Measurements from ENCODE around the gene ATXN2. TPM values are rescaled to one million over a fixed set of nuclear protein-coding genes. Genes with fewer than 3 reads are reported as not detected.
A peak's percentile ranks its signal among the peaks of the same experiment; 100 is the strongest.
"Not testable (repeated sequence)": the region's sequence is repeated elsewhere in the genome, so short reads cannot be mapped to it uniquely, and the experiment has no call there.

ATXN2 gene, protein sequence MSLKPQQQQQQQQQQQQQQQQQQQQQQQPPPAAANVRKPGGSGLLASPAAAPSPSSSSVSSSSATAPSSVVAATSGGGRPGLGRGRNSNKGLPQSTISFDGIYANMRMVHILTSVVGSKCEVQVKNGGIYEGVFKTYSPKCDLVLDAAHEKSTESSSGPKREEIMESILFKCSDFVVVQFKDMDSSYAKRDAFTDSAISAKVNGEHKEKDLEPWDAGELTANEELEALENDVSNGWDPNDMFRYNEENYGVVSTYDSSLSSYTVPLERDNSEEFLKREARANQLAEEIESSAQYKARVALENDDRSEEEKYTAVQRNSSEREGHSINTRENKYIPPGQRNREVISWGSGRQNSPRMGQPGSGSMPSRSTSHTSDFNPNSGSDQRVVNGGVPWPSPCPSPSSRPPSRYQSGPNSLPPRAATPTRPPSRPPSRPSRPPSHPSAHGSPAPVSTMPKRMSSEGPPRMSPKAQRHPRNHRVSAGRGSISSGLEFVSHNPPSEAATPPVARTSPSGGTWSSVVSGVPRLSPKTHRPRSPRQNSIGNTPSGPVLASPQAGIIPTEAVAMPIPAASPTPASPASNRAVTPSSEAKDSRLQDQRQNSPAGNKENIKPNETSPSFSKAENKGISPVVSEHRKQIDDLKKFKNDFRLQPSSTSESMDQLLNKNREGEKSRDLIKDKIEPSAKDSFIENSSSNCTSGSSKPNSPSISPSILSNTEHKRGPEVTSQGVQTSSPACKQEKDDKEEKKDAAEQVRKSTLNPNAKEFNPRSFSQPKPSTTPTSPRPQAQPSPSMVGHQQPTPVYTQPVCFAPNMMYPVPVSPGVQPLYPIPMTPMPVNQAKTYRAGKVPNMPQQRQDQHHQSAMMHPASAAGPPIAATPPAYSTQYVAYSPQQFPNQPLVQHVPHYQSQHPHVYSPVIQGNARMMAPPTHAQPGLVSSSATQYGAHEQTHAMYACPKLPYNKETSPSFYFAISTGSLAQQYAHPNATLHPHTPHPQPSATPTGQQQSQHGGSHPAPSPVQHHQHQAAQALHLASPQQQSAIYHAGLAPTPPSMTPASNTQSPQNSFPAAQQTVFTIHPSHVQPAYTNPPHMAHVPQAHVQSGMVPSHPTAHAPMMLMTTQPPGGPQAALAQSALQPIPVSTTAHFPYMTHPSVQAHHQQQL
- total RNA-seq: 57.3 TPM
- long read RNA-seq, partial matches to known transcripts: 16 of 35 reads
- long read RNA-seq, other reads (novel, unspliced or antisense): 17 of 35 reads

DNA sequence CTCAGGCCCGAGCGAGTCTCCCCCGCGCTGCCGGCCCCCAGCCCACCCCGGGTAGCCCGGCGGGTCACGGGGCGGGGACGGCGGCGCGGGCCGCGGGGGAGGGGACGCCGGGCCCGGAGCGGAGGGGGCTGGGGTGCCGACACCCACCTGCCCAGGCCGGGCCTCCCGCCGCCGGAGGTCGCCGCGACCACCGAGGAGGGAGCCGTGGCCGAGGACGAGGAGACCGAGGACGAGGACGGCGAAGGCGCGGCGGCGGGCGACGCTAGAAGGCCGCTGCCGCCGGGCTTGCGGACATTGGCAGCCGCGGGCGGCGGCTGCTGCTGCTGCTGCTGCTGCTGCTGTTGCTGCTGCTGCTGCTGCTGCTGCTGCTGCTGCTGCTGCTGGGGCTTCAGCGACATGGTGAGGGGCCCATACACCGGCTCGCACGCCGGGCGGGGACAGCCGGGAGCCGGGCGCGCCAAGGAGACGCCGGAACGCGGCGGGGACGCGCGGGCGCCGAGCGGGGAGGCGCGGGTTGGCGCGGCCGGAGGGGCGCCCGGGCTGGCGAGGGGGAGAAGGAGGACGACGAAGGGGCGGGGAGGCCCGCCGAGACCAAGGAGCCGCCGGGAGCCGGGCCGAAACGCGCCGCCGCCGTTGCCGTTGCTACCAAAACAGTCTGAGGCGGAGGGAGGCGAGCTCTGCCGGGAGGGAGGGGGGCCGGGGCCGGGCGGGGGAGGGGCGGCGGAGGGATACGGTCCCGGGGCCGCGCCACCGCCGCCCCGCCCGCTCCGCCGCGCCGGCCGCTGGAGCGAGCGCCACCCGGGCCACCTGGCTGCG lies at the start of gene ATXN2:
Gene ATXN2, minus strand, starts transcription at position 679 of the 816 bp plus-strand sequence. Its CDS starts 281 bp downstream, at position 398.
- intact Hi-C loops (cut with micrococcal nuclease): no loop called here
- DNase-seq: peak; percentile 78
- peak; percentile 67 for ATAC-seq

DNA sequence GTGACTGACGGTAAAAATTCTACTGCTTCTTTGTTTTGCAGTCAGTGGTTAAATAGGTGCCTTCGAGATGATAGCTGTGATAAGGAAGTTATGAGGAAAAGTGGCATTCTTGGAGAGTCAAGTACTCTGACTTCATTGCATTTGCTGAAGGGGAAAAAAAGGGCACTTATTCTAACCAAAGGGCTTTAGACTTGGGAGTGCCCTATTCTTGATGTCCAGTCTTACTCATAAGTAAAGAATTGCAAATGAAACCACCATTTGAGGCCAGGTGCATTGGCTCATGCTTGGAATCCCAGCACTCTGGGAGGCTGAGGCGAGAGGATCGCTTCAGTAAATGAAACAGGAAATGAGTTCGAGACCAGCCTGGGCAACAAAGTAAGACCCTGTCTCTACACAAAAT lies 46.3 kb upstream of the ATXN2 start:
- DNase-seq: no peak
- intact Hi-C loops (cut with micrococcal nuclease): no loop called here
- ATAC-seq: no peak

DNA sequence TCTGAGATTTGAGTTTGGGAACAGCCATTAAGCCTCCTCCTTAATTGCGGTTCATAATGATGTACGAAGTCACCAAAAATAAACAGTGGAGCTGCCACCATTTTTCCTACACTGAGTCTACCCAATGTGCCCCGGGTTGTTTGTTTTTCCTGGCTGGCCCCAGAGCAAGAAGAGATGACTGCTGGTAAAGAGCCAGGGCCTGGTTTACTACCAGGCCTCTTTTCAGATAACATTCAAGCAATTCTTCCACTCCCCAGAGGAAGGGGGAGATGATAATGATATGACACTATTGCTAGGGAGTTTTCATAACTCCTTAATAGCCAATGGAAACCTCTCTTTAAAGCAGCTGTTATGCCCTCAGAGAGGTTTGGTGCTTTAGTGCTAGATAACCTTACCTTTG lies 44.3 kb upstream of the ATXN2 start:
- ATAC-seq: peak; percentile 74
- DNase-seq: no peak
- intact Hi-C loops (cut with micrococcal nuclease): no loop called here

DNA sequence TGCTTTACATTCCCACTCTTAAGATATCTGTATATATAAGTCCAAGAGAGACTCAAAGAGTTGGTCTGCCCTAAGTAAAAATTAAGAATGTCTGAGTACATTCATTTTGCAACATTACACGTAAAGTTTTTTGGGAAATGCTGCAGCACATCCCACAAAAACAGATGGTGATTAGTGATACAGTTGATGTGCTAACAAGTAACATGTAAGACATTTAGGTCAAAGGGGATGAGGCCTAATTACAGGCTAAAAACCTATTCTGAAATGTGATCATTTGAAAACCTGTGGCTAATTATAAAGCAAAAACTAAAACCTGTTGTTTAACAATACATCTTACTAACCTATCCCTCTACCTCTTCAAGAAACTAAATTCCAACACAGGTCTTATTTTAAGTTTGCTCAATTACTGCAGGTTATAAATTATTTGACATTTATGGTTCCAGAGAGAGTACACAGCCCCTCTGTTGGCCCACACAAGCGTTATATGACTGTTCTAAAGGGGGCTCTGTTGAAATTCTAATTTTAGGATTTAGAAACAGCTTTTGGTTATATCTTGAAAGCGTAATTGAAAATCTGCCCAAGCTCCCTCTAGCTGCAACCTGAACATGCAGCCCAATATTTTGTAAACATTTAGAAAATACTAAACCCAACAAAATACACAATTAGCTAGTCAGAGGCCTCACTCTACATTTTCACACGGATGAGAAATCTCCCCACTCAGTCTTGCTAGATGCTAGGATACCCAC lies 43.7 kb upstream of the ATXN2 start:
- ATAC-seq: no peak
- intact Hi-C loops (cut with micrococcal nuclease): no loop called here
- DNase-seq: no peak

DNA sequence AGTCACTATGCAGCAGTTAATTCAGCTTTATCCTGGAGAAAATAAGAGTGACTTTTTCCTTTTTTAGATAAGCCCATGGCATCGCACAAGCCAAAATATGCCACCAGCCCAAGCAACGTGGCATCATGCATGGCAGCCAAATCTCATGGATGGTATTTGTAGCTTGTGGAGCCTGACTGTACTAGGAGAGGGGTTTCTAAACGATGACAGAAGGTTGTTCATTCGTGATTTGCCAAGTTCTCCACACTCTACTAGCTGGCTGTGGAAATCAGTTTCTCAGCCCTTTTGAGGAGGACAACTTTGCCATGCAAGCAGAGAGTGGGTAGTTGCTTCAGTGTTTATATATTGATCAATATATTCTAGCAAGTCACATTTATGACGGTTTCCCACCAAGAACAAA lies 41.4 kb upstream of the ATXN2 start:
- intact Hi-C loops (cut with micrococcal nuclease): no loop called here
- DNase-seq (no peak), ATAC-seq (no peak)

DNA sequence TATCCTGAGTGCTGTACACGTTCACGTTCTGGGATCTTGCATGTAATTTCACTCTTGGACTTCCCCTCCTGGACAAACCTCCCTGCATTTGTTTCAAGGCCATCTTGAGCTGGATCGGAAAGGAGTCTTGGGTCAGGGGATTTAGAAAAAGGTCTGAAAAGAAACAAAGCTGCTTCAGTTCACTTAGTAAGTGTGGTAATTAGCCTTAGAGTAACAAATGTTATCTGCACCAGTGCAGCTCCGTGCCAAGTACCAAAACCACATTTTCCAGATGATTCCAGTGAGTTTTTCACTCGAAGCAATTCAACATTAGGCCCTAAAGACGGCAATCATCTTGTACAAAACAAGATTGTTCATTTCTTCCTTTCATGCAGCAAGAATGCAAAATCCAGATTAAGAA lies 39.4 kb upstream of the ATXN2 start:
- intact Hi-C loops (cut with micrococcal nuclease): no loop called here
- ATAC-seq: no peak
- DNase-seq: no peak

DNA sequence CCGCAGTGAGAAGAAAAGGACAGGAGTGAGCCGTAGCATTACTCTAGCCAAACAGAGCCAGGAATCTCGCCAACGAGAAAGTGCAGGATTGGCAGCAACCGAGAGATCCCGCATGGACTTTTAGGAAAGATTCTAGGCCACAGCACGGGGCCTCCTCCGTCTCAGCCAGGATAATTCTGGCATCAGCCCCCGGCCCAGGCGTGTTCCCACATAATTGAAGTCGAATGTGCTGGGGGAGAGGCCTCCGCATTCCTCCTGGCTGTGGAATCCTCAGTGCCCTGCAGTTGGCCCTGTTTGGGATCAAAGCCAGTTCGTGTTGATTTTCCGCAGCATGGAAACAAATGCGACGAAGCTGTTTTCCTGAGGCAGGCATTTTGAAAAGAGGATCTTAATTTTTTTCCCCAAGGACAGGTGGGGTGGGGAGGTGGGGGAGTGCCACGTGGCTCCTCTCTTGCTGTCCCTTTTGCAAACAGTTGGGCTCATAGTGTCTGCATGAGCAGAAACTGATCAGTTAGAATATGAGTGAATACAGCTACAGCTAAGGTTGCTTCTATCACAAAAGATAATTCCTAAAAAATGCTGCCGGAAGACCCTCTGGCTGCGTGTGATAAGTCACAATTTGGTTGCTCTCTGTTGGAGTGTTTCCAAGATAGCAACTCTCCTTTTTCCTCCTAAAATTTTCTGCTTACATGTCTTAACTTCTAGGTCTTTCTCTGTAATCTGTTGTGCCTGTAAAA lies 37.3 kb upstream of the ATXN2 start:
- DNase-seq (peak; percentile 77), ATAC-seq (peak; percentile 84)
- intact Hi-C loops (cut with micrococcal nuclease): no loop called here

DNA sequence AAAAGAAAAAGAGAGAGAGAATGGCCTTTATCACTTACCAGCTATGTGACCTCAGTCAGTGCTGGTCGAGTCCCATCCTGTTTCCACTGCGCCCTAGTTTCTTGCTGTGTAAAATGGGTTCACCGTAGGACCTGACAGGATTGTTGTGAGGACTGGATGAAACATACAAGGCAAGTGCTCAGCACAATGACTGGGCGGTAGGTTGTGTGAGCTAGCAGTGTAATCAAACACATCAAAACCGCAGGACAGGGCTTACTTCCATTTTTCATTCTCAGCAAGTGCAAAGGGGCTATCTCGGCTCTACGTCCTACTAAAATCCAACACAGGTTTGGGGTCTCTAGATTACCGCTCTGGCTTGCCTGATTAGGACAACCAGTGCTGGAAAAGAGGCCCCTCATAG lies 36.4 kb upstream of the ATXN2 start:
- DNase-seq (no peak), ATAC-seq (peak; percentile 21)
- intact Hi-C loops (cut with micrococcal nuclease): no loop called here

DNA sequence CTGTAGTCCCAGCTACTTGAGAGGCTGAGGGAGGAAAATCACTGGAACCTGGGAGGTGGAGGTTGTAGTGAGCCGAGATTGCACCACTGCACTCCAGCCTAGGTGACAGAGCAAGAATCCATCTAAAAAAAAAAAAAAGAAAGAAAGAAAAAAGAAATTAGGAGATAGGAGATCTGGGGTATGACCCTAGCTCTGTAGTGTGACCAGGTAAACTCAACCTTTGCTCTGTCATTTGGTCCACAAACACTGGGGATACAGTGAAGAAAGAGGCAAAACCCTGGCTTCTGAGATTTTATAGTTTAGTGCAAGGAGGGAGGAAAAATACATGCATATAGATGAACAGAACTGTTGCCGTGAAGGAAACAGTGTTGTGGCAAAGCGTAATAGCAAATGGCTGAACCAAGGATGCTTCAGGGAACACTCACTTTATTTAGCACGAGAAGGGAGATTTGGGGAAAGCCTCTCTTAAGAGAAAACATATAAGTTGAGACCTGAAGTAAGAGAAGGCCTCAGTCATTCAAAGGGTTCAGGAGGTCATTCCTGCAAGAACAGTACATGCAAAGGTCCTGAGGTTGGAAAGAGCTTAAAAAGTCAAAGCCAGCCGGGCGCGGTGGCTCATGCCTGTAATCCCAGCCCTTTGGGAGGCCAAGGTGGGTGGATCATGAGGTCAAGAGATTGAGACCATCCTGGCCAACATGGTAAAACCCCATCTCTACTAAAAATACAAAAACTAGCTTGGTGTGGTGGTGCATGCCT lies 29.6 kb upstream of the ATXN2 start:
- ATAC-seq (no peak), DNase-seq (no peak)
- intact Hi-C loops (cut with micrococcal nuclease): no loop called here

DNA sequence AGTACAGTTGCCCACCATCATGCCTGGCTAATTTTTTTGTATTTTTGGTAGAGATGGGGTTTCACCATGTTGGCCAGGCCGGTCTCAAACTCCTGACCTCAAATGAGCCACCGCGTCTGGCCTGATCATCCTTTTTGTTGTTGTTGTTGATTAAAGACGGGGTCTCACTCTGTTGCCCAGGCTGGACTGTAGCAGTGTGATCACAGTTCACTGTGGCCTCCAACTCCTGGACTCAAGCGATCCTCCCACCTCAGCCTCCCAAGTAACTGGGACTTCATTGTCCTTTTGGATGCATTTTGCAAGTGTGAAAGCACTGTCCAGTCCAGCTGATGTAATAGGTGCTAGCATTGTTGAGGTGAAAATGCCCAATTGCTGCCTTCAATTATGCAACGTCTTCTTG lies 27.1 kb upstream of the ATXN2 start:
- intact Hi-C loops (cut with micrococcal nuclease): no loop called here
- ATAC-seq (no peak), DNase-seq (no peak)

DNA sequence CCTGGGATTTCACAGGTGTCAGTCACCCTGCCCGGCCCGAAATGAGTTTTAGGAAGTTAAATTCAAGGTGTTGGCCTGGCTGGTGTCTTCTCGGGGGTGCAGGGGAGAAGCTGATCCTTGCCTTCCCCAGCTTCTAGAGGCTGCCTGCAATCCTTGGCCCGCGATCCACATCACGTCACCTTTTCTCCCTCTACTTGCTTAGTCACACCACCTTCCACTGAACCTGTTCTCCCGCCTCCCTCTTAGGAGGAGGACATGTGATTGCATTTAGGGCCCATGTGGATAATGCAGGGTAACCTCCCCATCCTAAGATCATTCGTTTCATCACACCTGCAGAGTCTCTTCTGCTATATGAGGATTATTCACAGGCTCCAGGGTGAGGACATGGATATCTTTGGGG lies 25.4 kb upstream of the ATXN2 start:
- DNase-seq: no peak
- ATAC-seq: no peak
- intact Hi-C loops (cut with micrococcal nuclease): no loop called here

DNA sequence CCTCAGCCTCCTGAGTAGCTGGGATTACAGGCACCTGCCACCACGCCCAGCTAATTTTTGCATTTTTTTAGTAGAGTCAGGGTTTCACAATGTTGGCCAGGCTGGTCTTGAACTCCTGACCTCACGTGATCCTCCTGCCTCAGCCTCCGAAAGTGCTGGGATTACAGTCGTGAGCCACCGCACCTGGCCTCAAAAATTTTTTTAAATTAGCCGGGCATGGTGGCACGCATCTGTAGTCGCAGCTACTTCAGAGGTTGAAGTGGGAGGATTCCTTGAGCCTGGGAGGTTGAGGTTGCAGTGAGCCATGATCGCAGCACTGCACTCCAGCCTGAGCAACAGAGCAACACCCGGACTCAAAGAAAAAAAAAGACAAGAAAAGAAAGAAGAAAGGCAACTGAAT lies 18.7 kb upstream of the ATXN2 start:
- DNase-seq; intact Hi-C loops (cut with micrococcal nuclease); ATAC-seq: not testable (repeated sequence)

DNA sequence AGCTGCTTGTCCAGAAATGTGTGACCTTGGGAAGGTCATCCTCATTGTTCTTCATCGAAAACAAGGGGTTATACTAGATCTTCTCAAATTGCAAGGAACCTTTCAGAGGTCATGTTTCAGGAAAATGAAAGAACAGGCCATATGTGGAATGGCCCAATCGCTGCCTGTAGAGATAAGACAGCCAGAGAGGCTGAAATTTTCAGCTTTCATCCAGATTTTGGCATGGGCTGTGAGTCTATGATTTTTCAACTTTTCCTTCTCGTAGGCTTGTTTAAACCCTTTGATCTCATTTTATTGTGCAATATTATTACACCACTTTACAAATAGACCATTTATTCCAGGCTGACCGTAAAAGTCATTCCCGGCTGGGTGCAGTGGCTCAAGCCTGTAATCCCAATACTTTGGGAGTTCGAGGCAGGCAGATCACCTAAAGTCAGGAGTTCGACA lies 17.1 kb upstream of the ATXN2 start:
- DNase-seq: no peak
- peak; percentile 23 for ATAC-seq
- intact Hi-C loops (cut with micrococcal nuclease): no loop called here

DNA sequence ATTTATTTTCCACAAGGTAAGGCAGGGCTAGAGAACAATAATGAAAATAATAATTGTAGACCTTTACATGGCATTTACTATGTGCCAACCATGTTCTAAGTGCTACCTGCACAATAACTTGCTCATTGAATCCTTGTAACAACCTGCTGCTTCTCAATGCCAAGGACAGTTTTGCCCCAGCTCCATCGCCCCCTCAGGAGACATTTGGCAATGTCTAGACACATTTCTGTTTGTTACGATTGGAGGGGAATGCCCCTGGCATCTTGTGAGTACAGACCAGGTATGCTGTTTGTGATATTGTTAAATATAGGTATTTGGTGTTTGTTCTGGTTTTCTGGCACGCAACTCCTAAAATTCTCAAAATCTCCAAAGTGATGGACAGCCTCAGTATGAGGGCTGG lies 8.1 kb upstream of the ATXN2 start:
- ATAC-seq: no peak
- intact Hi-C loops (cut with micrococcal nuclease): no loop called here
- no peak for DNase-seq

DNA sequence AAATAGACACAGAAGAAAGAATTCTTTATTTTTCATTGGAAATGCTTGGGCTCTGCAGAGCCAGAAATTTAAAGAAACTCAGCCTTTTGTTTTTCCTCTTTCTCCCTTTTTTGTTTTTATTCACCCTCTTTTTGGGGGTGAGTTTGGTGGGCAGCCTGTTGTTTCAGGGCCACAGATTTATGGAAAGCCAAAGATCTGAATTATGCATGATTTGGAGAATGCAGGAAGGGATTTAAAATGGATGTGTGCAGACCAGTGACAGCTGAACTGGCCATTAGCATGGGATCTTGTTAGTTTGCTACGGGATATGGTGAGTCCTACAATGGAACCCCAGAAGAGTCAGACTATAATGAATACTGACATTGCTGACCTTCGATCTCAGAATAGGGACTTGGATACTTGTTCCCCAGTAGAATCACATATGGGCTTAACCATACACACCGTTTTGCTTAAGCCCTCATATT lies 7.7 kb upstream of the ATXN2 start:
- intact Hi-C loops (cut with micrococcal nuclease): no loop called here
- no peak for DNase-seq
- ATAC-seq: no peak

DNA sequence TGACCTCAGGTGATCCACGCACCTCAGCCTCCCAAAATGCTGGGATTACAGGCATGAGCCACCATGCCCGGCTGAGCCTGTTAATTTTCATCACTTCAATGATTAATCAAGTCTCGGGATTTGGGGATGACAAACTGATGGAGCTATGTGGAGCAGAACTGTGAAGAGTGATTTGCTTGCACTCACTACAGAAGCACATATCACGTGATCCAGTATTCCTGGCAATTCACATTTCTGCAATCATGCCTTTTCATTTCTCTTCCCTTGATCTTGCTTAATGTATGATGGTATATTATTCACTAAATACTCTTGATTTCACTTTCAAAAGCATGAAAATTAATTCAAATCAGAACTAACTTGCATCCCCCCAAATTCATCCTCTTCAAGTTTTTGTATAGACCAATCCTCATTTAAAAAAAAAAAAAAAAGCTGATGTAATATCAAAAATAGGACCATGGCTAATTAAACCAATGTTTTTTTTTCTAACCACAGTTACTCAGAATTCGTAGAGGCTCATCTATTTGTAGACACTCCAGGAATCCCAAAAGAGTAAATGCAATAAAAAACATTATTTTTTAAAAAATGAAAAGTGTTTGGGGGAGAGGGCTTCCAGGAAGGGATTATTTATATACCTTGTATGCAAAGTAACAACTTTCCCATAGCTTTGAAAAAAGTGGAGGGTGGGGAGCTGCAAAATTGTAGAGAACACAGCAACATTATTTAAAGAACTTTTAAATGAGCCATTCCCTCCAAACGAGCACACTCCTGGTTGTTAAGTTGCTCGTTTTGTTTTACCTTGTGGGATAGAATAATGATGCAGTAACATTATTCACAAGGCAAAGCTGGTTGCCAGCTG lies 7.0 kb upstream of the ATXN2 start:
- no peak for DNase-seq
- ATAC-seq: no peak
- intact Hi-C loops (cut with micrococcal nuclease): no loop called here
